IPS-18c (cell line): ENCODE data around the gene ARHGAP31.
"Not testable (repeated sequence)": the region's sequence is repeated elsewhere in the genome, so short reads cannot be mapped to it uniquely, and the experiment has no call there.

Experiments used
- H3K4me3 ChIP-seq: 2 replicates; pipeline ENCODE4 v1.7.0; 2013; ENCODE audit warnings: low read depth, mild to moderate bottlenecking, low read length, moderate library complexity; ENCODE audit not compliant: insufficient read depth
- H3K9me3 ChIP-seq: one replicate; pipeline ENCODE4 v1.6.1; 2013; ENCODE audit warnings: mild to moderate bottlenecking, low read length, moderate library complexity; ENCODE audit not compliant: control insufficient read depth, insufficient read depth

ARHGAP31 gene

DNA sequence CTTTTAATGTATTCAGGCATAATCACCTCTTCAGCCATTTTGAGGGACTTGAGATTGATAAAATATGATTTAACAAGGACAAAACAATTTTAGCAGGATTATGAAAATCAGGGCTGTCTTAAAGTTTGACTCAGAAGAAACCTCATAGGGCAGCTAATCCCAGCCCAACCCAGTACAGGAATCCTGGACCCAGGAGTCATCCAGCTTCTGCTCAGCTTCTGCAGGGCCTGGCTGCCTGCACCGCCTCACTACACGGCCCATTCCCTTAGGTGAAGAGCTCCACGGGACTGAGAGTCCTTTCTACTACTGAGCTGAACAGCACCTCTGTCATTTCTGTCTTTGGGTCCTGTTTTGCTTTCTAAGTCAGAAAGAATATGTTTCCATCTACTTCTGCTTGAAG lies 37.5 kb downstream of the ARHGAP31 start:
- H3K9me3 ChIP-seq = no peaks in the 10 kb centered on the region
- H3K4me3 ChIP-seq = no peak overlapping the region

DNA sequence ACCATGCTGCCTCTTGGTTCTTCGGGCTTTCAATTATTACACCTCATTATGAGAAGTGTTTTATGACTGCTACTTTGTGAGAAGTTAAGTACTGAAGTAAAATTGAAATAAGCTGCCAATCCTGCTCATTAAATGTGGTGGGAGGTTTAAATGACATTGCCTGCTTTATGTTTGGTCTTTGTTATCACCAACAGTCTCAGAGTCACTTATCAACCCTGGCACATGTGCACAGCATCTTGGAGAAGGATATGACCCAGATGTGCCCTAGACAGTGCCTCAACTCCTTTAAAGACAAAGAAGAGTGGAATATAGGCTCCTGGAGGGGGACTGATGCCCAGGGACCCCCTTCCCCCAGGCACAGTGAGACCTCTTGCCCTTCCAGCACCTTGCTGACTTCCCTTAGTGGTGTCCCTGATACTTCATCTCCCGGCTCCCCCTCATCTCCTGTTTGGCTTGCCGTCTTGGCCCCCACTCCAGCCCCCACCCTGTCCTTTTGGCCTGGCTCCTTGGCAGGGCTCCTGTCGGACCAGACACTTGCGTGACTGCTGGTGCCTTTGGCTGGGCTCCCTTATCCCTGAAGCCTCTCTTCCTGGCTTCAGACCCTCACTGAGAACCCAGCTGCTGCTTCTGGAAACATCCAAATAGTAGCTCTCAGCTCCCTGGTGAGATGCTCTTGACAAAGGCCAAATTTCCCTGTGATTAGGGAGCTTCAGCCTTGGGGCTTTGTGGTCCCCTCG lies 39.8 kb downstream of the ARHGAP31 start:
- H3K9me3 ChIP-seq = no peaks in the 10 kb centered on the region

DNA sequence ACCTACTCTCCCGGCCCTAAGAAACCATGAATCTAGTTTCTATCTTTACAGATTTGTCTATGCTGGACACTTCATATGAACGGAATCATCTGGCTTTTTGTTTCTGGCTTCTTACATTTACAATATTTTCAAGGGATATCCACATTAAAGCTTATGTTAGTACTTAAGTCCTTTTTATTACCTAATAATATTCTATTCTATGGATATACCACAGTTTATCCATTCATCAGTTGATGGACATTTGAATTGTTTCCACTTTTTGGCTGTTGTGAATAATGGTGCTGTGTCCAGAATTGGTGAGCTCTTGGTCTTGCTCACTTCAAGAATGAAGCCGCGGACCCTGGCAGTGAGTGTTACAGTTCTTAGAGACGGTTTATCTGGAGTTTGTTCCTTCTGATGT lies 42.6 kb downstream of the ARHGAP31 start:
- no peak overlapping the region for H3K4me3 ChIP-seq

More for the DNA sequence above, 39.8 kb downstream of the ARHGAP31 start:
- no peak overlapping the region for H3K4me3 ChIP-seq

DNA sequence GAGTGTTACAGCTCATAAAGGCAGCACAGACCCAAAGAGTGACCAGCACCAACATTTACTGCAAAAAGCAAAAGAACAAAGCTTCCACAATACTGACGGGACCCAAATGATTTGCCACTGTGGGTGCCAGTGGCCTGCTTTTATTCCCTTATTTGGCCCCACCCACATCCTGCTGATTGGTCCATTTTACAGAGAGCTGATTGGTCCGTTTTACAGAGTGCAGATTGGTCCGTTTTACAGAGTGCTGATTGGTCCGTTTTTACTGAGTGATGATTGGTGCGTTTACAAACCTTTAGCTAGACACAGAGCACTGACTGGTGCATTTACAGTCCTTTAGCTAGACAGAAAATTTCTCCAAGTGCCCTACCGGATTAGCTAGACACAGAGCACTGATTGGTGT lies 43.2 kb downstream of the ARHGAP31 start:
- H3K9me3 ChIP-seq, H3K4me3 ChIP-seq: not testable (repeated sequence)

More for the DNA sequence above, 42.6 kb downstream of the ARHGAP31 start:
- H3K9me3 ChIP-seq = no peaks in the 10 kb centered on the region

DNA sequence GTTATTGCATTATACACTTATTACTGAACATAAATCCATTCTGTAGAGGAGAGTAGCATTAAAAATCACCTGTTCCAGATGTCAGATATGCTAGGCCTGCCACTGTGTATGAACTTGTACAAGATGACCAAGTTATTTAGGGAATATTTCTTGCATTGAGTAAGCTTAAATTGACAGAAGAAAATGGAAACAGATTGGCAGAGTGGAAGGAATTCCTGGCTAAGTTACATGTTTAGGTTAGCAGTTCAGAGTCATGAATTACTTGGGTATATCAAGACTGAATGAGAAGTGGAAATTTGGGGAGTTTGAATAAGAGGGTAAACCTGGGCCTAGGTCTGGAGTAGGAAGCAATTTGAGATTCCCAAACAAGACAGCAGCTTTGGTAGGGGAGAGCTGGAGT lies 44.6 kb downstream of the ARHGAP31 start:
- H3K9me3 ChIP-seq = no peaks in the 10 kb centered on the region
- no peak overlapping the region for H3K4me3 ChIP-seq

DNA sequence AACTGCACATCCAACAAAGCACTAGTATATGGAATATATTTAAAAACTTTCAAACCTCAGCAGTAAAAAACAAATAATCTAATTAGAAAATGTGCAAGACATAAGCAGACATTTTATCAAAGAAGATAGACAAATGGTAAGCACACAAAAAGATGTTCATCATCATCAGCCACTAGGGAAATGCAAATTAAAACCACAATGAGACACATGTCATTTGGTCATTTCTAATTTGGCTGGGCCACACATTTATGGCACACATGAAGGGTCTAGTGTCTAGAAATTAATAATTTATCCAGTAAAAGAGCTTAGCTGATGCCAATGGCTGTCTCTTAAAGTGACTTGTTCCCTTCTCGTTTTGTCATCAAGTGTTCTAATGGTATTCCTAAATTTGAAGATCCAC lies 45.8 kb downstream of the ARHGAP31 start:
- Histone ChIP-seq H3K4me3 (no peak overlapping the region), H3K9me3 (no peaks in the 10 kb centered on the region)

DNA sequence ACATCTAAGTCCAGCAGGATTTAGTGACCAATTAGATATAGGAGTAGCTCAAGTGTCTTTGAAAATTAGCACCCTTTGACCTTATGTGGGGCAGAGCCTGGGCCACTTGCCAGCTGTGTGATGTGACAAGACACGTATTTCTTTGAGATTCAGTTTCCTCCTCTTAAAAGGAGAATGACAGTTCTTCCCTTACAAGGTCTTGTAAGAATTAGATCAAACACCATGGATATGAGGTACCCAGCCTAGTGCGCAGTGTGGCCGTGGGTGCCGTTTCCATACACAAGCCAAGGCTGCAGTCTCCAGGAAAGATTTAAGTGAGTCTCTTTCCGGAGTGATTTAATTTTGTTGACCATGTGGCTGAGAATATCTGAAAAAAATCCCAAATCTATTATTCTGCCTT lies 46.3 kb downstream of the ARHGAP31 start:
- Histone ChIP-seq H3K4me3 (no peak overlapping the region), H3K9me3 (no peaks in the 10 kb centered on the region)

DNA sequence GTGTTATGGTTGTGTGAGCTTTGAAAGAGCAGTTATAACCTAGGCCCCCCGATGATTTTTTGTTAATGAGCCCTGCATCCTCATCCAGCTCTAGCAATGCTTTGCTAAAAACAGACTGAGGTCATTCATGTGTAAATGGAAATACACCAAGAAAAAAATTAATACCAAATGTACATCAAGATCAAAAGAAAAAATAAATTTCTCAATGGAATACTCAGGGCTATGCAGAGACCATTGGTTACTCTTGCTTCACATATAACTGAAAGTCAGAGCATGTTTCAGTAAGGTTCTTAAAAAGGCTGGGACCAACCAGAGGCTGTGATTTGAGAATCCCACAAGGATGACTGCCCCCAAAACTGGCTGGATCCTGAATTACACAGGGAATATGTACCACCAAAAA lies 48.0 kb downstream of the ARHGAP31 start:
- no peaks in the 10 kb centered on the region for H3K9me3 ChIP-seq
- H3K4me3 ChIP-seq = no peak overlapping the region

DNA sequence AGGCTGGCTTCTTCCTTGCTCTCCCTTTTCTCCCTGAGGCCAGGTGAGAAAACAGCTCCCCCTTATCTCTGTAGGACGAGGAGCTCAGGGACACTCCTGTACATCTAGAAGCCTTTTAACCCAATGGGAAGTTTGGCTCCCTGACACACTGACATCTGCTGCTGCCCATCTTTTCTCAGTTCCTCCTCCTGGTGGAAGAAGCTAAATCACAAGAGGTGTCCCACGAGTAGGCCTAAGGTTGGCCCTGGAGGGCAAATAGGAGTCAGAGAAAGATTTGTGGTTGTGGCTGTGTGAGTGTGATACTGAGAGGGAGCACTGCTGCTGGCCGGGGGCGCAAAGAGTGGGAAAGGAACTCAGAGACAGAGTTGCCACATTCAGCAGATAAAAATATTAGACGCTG lies 49.5 kb downstream of the ARHGAP31 start:
- H3K4me3 ChIP-seq = no peak overlapping the region

DNA sequence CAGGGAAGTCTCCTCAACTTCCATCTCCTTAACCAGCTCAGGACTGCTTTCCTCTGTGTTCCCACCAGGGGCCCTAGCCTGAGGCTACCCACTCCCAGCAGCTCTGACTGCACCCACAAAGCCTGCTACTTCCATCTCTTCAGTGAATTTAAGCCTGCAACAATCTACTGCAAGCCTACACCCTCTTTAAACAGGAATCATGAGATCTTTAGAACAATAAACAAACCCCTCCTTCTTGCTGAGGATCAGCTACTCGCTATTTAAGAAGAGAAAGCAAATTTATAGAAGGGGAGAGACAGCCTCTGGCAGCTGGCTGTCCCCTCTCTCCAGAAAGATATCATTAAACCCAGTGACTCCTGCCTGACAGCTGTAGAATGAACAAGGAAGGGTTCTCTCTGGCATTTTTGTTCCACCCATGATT lies 51.9 kb downstream of the ARHGAP31 start:
- Histone ChIP-seq H3K4me3 (no peak overlapping the region), H3K9me3 (no peaks in the 10 kb centered on the region)

More for the DNA sequence above, 49.5 kb downstream of the ARHGAP31 start:
- H3K9me3 ChIP-seq = no peaks in the 10 kb centered on the region

DNA sequence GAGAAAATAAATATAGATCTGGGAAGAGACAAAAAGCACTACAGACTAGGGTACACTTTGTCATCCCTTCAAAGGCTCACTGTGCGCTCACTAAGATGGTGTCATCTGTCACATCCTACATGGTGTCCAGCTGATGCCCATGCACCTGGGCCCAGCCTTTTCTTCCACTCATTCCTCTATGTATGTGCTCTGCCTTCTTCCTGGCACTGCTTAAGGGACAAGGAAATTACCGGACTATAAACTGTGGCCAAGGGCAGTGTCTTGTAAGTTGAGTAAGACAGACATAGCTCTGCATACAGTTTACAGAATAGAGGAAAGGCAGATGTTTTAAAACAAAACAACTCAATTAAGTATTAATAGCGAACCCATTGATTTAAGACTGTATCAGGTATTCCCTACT lies 52.9 kb downstream of the ARHGAP31 start:
- H3K4me3 ChIP-seq = no peak overlapping the region
- H3K9me3 ChIP-seq = no peaks in the 10 kb centered on the region

DNA sequence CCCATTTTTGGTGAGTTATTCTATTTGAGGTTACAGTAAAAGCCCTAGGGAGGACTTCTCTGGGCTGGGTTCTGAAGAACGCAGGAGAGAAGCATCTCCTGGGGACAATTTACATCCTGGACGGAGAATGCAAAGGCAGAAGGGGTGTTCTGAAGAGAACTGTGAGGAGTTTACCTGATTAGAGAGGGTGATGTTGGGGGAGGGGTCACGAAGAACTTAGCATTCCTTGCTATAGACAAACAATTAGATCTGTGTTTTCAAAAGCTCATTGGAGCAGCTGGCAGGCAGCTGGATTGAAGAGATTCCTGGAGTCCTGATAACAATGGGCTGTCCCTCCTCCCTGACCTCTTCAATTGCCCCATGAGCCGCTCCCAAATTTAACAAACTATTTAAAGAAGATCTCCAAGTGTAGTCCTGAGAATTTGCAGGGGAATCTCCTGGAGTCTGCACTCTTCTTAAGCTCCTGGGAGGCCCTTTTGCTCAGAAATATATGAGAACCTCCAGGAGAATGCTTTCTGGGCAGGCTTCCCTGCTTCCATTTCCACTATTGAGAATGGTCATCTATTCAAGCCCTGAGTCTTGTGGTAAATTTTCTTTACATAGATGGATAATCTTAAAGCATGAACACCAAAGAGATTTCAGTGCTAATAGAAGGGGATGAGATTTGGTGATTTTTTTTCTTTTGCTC lies 55.3 kb downstream of the ARHGAP31 start:
- Histone ChIP-seq H3K9me3 (no peaks in the 10 kb centered on the region), H3K4me3 (no peak overlapping the region)

DNA sequence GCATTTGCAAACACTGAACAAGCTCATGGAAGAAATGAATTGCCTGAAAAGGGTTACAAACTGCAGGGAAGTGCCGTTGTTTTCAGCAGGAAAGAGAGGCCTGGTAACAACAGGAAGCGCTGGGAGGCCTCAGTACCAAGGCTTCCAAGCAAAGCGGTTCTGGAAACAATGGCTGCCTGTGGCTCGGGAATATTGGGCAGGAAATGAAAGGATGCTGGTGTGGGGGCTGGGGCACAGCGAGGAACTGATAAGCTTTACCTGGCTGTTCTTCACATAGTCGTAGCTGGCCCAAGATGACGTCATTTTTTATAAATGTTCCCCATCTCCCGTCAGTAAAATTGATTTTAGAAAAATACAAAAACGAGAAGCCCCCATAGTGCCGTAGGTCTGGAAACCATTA lies 55.9 kb downstream of the ARHGAP31 start:
- Histone ChIP-seq H3K4me3 (no peak overlapping the region), H3K9me3 (no peaks in the 10 kb centered on the region)

DNA sequence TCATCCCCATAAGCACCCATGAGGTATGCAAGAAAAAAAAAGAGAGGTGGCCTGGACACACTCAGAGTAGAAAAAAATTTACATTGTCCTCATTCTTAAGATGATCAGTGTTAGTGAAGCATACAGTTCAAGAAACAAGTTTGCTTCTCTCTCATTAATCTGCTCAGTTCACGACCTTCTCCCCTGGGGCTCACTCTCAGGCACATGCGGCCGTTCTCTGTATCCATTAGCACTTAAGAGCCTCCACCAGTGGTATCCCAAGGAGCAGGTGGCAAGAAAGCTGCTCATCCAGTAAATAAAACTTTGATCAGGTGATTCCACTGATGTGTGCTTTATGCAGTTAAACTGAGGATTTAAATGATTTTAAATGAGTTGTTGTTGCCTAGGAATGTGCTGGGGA lies 57.4 kb downstream of the ARHGAP31 start:
- H3K9me3 ChIP-seq = no peaks in the 10 kb centered on the region
- H3K4me3 ChIP-seq = no peak overlapping the region

DNA sequence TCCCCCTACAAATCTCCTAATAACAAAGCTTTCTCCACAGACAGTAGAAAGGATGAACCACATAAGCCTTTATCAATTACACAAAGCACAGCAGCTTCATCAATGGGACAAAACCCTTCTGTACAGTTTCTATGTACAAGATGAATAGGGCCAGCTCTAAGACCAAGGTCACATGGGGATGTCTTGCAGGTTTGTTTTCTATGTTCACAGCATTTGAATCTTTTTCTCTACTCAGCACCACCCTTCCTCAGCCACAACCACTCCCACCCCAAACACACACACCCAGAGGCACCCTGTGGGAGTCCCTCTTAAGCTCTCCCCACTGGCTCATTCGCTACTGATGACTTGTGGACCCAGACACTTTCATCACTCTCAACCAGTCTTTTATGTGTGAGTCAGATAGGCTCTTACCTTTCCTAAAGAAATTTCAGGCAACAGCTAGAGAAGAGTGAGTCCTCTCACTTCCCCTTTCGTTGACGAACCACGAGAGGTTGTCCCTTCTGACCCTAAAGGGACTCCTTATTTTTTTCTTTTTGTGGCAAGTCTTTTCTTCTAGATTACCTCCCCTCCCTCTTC lies 57.9 kb downstream of the ARHGAP31 start:
- Histone ChIP-seq H3K4me3 (no peak overlapping the region), H3K9me3 (no peaks in the 10 kb centered on the region)

DNA sequence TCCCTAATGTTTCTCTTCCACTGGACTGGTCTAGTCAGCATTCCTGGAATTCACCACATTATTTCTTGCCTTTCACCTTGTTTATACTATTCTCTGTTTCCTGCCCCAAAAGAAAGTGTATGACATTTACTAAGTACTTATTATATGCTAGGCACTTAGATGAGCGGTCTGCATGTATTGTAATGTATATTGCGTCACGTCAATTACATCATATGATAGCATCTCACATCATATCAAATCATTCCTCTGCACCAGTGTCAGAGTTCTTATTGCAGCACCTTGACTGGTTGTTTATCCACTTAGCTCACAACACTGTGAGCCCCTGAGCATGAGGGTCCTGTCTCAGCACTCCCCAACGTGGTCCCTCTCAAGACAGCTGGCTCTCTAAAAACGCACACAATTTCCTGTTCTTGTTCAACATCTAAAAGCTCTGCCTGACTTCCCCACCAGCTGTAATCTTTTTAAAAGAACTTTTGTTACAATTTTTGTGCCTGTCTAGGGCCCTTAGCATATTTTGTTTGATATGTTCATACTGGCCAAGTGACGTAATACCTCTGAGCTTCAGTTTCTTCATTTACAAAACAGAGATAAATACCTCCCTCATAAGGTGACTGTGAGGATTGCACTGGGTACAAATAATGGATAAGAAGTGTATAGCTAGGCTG lies 58.8 kb downstream of the ARHGAP31 start:
- H3K9me3 ChIP-seq = no peaks in the 10 kb centered on the region
- no peak overlapping the region for H3K4me3 ChIP-seq

DNA sequence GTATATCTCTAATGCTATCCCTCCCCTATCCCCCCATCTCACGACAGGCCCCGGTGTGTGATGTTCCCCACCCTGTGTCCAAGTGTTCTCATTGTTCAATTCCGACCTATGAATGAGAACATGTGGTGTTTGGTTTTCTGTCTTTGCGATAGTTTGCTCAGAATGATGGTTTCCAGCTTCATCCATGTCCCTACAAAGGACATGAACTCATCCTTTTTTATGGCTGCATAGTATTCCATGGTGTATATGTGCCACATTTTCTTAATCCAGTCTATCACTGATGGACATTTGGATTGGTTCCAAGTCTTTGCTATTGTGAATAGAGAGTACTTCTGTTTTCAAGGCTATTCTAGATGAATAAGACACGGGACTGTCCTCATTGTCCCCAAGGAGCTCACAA lies 61.4 kb downstream of the ARHGAP31 start:
- not testable (repeated sequence) for H3K4me3 ChIP-seq, H3K9me3 ChIP-seq

DNA sequence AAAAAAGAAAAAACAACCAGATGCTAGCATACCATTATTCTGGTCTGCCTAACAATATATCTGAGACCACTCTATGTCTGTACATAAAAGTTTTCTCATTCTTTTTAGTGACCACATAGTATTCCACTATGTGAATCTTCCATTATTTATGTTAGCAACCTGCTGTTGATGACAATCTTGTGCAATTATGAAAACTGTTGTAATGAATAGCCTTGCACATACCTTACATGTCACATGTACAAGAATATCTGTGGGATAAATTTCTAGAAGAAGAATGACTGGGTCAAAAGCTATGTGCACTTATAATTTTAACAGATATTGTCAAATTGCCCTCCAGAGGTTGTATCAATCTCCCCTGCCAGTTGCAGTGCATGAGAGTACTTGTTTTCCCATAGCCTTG lies 62.5 kb downstream of the ARHGAP31 start:
- no peaks in the 10 kb centered on the region for H3K9me3 ChIP-seq
- H3K4me3 ChIP-seq = no peak overlapping the region
